GM13977 (cell line): ENCODE measurements around the gene BTG2.

ENCODE experiments used
- DNase-seq: peaks from one replicate; pipeline ENCODE4 v3.0.0; 2012; ENCODE audit warnings: low spot score
- CTCF ChIP-seq: IDR thresholded peaks from 2 replicates; pipeline ENCODE4 v1.5.1; 2012; ENCODE audit warnings: mild to moderate bottlenecking, control low read depth; ENCODE audit not compliant: insufficient read depth; ENCODE audit errors: extremely low read depth, missing control alignments
- in situ Hi-C: fragments of 300-500 bp; cut with MboI; formaldehyde crosslinking; loops from one replicate; pipeline ENCODE4 v1.12.0; 2022; ENCODE audit warnings: low sequenced_read_pairs, low pct_unique_long_range_greater_than_20kb, mixed read lengths, inconsistent platforms; ENCODE audit not compliant: unreplicated experiment

Gene BTG2

GRCh38 chr1:203349773-203350524 lies 44.6 kb downstream of the BTG2 start:
- DNase-seq: no peak
- in situ Hi-C loops: loop anchor here (10.0 kb wide), 1 partner anchor 135 kb away; no protein-coding TSS in a partner anchor

GRCh38 chr1:203351037-203351625 lies 45.8 kb downstream of the BTG2 start, which contains the start of gene FMOD:
Gene FMOD (minus strand): TSS chr1:203351122. CDS start chr1:203348270, 2,852 bp downstream.
- DNase-seq: no peak
- no peak for TF ChIP-seq CTCF
- in situ Hi-C loops: no loop called here

More at GRCh38 chr1:203349773-203350524, 44.6 kb downstream of the BTG2 start:
- no peak for TF ChIP-seq CTCF

GRCh38 chr1:203353486-203353885 lies 48.2 kb downstream of the BTG2 start:
- TF ChIP-seq CTCF: no peak
- in situ Hi-C loops: no loop called here
- DNase-seq: no peak

GRCh38 chr1:203354246-203354645 lies 48.9 kb downstream of the BTG2 start:
- in situ Hi-C loops: no loop called here
- no peak for DNase-seq
- TF ChIP-seq CTCF: no peak

GRCh38 chr1:203359010-203359571 lies 53.8 kb downstream of the BTG2 start:
- DNase-seq: no peak
- in situ Hi-C loops: no loop called here
- TF ChIP-seq CTCF: no peak
